HG03025 (cell line): Measurements from ENCODE around the gene HIRIP3.
A peak's percentile ranks its signal among the peaks of the same experiment; 100 is the strongest.

ENCODE experiments used
- ATAC-seq: cut with Tn5 transposase; IDR thresholded peaks from one replicate; pipeline ENCODE4 v1.9.1; 2021; ENCODE audit warnings: mild to moderate bottlenecking, moderate library complexity; ENCODE audit not compliant: unreplicated experiment, low FRiP score

HIRIP3 gene

DNA sequence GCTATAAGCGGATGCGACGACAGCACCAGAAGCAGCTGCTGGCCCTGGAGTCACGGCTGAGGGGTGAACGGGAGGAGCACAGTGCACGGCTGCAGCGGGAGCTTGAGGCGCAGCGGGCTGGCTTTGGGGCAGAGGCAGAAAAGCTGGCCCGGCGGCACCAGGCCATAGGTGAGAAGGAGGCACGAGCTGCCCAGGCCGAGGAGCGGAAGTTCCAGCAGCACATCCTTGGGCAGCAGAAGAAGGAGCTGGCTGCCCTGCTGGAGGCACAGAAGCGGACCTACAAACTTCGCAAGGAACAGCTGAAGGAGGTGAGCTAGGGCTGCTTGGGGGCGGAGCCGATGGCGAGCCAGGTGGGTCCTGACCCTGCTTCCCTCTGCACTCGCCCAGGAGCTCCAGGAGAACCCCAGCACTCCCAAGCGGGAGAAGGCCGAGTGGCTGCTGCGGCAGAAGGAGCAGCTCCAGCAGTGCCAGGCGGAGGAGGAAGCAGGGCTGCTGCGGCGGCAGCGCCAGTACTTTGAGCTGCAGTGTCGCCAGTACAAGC lies 10.1 kb downstream of the HIRIP3 start:
- ATAC-seq, result no peak

DNA sequence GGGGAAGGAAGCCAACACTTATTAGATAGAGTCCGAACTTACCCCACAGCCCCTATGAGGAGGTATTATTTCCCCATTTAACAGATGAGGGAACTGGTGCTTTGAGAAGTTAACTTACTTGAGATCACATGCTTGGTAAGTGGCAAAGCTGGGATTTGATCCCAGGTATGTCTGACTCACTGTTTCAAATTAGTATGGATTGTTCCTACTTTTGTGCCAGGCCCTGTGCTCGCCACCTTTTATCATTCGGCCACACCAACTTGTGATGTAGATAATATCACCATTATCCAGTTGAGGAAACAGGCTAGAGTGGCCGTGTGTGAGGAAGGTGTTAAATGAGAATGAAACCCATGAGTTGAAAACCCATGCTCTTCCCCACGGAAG lies 10.7 kb downstream of the HIRIP3 start:
- ATAC-seq, result no peak

DNA sequence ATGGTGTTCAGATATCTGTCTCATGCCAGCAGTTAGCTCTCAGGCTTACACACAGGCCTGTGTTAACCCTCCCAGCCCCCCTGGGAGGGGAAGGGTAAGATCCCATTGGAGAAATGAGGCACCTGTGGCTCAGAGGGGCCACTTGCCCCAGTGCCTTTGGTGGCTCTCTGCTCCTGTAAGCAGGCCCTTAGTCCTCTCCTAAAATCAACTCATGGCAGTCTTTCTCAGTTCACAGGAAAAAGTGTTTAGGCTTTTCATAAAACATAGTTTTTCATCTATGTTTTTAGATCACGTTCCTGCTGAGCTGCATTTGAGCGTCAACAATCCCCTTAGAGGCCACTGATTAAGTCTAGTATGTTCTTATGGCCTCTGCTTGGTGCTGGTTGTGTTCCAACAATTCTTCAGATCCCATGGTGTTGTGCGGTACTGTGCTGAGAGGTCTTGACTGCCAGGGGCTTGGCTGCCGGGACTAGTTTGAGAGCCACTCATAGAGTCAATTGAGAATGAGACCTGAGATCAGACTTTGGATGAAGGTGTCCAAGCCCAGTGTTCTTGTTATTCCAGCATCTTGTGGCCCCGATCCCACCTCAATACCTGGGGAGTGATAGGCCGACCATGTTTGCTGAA lies 11.2 kb downstream of the HIRIP3 start:
- ATAC-seq, result no peak

DNA sequence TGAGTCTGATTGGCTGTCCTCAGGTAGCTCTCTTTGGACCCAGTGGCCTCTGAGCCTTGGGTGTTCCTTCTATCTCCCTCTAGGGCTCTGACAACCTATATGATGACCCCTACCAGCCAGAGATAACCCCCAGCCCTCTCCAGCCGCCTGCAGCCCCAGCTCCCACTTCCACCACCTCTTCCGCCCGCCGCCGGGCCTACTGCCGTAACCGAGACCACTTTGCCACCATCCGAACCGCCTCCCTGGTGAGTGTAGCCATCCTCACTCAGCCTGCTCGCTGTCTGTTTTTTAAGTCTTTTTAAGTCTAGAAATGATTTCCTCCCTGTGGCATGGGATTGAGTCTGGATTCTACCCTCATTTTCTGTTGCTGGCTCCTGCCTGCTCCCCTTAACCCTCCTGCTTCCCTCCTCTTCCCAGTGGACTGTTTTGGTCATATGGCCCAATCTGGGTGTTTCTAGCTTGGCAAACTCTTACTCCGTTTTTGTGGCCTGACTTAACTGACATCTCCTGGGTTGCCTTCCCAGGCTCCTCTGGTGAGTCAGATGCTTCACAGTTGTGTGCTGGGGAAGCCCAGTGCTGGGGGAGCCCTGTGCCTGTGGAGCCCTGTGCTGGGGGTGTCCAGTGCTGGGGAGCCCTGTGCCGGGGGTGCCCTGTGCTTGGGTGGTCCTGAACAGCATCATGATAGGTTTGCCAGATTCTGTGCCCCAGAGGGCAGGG lies 11.8 kb downstream of the HIRIP3 start:
- no peak for ATAC-seq

DNA sequence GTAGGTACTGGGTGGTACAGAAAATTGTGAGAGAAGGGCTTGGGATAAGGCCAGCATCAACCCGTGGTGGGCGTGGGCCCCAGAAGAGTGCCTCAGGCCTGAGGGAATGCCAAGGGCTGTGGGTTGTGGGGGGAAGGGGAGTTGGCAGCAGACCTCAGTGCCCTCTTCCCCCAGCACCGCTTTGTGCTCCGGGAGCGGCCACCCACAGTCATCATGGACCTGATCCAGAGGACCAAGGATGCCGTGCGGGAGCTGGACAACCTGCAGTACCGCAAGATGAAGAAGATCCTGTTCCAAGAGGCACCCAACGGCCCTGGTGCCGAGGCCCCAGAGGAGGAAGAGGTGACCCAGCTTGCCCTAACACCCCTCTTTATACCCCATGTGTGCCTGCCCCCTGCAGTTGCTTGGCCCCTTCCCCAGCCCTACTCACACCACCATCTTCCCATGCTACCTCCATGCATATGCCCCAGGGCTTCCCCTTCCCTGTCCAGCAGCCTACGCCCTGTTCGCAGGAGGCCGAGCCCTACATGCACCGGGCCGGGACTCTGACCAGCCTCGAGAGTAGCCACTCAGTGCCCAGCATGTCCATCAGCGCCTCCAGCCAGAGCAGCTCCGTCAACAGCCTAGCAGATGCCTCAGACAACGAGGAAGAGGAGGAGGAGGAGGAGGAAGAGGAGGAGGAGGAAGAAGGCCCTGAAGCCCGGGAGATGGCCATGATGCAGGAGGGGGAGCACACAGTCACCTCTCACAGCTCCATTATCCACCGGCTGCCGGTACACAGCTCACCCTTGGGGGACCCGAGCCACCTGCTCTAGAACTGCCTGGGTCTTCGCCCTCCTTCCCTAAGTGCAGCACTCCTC lies 12.6 kb downstream of the HIRIP3 start:
- ATAC-seq, result no peak

DNA sequence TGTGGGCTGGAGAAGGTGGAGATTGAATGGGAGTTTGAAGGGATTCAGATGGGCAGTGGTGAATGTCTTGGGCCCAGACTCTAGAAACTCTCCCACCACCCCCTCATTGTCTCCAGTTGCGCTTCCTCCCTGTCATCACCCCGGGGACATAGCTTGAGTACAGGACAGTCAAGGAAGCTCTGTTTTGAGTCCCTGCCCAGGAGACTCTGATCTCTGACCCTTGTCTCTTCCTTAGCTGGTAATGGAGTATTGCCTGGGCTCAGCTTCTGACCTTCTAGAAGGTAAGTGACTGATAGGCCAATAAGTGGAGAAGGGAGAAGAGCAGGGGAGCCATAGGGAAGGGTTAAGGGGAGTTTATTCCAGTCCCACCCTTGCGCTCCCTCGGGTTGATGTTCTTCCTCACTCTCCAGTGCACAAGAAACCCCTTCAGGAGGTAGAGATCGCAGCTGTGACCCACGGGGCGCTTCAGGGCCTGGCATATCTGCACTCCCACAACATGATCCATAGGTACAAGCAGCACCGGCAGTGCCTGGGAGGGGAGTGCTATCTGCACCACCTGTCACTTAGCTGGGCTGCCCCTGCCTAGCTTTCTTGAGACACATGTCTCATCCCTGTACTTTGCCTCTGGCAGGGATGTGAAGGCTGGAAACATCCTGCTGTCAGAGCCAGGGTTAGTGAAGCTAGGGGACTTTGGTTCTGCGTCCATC lies 16.7 kb downstream of the HIRIP3 start:
- no peak for ATAC-seq

DNA sequence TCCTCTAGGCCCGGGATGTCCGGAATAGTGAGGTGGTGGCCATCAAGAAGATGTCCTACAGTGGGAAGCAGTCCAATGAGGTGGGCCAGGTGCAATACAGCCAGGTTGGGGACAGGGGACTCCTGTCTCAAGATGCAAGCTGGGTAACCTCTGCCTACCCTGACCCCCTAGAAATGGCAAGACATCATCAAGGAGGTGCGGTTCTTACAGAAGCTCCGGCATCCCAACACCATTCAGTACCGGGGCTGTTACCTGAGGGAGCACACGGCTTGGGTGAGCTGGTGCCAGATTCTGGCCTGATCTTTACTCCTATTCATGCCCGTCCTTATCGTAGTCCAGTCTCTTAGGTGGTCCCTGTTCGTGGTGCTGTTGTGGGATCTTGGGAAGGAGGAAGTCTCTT lies 17.3 kb downstream of the HIRIP3 start:
- ATAC-seq, result no peak

GRCh38 chr16:29977063-29977825 lies 18.2 kb downstream of the HIRIP3 start:
- ATAC-seq, result no peak

DNA sequence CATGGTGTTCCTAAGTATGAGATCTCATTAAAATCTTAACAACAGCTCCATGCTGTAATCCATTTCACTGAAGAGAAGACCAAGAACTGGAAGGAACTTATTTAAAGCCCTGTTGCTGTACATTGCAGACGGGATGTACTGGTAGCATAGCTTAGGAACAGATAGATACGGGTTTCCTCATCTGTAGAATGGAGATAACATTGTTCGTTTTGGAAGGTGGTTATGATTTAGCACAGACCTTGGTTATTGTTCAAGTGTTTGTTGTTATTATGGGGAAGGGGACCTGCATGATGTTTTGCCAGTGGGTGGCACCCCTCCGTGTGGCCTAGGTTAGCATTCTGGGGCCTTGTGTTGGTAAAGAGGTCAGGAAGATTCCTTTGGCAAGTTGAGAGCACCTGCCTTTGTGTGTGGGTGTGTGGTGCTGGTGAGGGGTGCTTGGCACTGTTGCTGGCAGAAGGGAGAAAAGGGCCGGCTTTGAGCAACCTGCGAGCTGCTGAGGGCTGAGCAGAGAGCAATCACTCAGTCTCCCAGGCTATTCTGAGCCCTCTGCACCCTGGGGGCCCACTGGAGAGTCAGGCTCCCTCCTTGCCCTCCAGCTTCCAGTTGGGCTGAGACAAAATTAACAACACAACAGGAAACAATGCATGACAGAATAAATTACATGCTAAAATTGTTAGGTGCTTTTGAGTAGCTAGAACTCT lies 19.5 kb downstream of the HIRIP3 start:
- no peak for ATAC-seq

DNA sequence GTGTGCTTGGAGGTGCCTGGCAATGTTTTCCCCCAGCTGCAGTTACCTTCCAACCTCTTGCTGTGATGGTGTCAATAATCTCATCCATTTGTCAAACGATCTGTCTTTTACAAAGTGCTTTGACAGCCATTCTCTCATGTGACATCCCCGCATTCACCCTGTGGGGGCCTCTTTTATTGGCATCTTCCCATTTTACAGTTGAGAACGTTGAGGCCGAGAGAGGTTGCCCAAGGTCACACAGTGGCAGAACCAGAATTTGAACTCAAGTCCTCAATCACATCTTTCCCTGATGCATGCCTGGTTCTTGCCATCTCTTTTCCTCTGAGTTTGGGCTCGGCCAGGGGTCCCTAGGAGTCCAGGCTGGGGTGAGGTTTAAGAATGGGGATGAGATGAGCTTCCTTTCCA lies 20.3 kb downstream of the HIRIP3 start:
- no peak for ATAC-seq

GRCh38 chr16:29974291-29975133 lies 20.9 kb downstream of the HIRIP3 start:
- ATAC-seq, result no peak

GRCh38 chr16:29973384-29974246 lies 21.8 kb downstream of the HIRIP3 start, which contains the start of gene TAOK2:
TSS of gene TAOK2 (plus strand) at chr16:29973868. CDS start at chr16:29977773, 3,905 bp downstream.
- peak; percentile 83 for ATAC-seq

- no peak for ATAC-seq
Measured at GRCh38 chr16:29972992-29973383, 22.4 kb downstream of the HIRIP3 start.

DNA sequence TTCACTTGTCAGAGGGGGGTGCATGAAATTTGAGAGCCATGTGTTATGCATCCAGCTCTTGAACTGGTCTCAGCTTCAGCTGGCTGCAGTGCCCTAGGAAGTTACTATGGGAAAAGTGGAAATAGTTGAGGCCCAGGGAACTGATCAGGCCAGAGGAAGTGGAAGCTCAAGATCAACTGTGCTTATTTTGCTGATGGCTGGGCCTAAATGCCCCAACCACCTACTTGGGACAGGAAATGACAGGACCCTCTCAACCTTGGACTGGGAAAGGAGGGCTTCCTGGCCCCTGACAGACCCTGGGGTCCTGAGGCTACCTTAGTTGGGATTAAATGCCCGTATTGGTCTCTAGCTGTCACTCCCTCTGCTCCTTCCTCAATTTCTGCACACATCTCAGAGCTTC lies 22.9 kb downstream of the HIRIP3 start:
- ATAC-seq, result no peak

- no peak for ATAC-seq
Measured at GRCh38 chr16:29971304-29971703, 24.1 kb downstream of the HIRIP3 start.

DNA sequence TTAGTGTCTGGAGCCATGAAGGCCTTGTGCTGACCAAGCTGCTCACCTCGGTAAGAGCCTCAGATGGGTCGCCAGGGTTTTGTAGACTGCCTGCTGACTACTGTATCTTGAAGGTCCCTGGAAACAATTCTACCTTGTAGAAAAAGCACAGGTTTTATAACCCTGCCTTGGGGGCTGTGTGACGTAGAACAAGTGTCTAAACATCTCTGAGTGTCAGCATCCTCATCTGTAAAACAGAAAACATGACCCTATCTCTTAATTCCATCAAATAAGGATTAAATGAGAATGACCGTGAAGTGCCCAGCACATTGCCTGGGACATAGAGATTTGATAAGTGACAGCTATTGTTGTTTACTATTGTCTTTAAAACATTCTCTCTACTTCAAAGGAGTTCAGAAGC lies 27.2 kb downstream of the HIRIP3 start:
- ATAC-seq, result no peak

DNA sequence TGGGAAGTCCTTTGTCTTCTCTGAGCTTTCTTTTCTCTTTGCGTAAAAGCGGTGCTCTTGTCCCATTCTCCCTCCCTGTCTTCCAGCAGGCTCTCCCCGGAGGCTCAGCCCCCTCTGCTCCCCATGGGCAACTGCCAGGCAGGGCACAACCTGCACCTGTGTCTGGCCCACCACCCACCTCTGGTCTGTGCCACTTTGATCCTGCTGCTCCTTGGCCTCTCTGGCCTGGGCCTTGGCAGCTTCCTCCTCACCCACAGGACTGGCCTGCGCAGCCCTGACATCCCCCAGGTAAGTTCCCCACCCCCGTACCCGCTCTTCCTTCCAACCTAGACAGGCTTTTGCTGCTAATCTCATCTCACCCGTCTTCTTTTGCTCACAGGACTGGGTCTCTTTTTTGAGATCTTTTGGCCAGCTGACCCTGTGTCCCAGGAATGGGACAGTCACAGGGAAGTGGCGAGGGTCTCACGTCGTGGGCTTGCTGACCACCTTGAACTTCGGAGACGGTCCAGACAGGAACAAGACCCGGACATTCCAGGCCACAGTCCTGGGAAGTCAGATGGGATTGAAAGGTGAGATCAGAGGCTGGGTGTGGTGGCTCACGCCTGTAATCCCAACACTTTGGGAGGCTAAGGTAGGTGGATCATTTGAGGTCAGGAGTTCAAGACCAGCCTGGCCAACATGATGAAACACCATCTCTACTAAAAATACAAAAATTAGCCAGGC lies 32.2 kb downstream of the HIRIP3 start:
- ATAC-seq, result no peak
